NCI-H128 (cell line): ENCODE results near the gene CNGB1.
"Not testable (repeated sequence)": the region's sequence is repeated elsewhere in the genome, so short reads cannot be mapped to it uniquely, and the experiment has no call there.

Experiments
- DNase-seq: peaks from one replicate; lab custom pipeline; 2025; ENCODE audit not compliant: unreplicated experiment; lab: John Stamatoyannopoulos, UW

Gene CNGB1

DNA sequence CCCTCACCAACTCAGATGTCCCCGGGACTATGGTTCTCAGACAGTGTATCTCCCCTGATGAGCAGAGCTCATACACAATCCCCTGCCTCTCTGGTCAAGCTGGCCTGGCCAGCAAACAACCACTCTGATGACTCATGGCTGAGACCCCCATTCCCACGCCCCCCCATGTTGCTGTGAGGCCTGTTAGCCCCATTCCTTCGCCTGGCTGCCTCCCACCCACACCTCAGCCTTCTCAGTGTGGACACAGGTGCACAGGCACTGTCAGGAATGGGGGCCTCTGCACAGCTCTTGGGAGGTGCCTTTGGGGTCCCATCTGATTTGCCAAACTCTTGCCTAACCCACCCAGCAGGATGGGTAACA lies 80.2 kb downstream of the CNGB1 start:
- no peak for DNase-seq

DNA sequence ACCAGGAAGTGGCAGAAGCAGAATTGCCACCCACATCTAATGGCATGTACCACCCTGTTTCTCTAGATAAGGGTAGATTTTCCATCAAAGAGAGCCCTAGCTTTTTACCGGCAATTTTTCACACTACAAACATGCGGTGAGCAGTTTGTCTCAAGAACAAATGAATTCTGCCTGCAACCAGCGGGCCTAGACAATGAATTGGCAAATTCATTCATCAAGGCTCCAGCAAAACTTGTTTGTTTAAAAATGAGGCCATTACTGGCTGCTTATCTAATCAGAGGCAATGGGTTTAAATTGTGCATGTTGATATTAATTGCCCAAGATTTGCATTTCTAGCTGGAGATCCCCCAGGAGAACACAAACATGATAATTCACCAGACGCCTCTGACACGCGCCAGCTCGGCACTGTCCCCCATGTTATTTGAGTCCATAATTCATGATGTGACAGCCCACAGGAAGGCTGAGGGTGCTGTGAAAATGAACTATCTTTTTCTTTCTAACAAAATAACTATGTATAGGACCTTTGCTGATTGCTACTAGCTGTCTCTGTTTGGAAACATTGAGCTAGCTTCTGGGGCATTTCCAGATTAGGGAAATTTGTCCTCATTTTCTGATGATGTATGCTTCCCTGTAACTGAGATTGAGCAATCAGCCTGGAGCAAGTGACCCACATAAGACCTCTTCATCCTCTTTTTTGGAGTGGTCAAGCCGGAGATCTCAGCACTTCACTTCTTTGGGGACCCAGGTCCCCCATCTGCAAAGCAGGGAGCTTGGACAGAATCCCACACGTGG lies 80.8 kb downstream of the CNGB1 start:
- no peak for DNase-seq

DNA sequence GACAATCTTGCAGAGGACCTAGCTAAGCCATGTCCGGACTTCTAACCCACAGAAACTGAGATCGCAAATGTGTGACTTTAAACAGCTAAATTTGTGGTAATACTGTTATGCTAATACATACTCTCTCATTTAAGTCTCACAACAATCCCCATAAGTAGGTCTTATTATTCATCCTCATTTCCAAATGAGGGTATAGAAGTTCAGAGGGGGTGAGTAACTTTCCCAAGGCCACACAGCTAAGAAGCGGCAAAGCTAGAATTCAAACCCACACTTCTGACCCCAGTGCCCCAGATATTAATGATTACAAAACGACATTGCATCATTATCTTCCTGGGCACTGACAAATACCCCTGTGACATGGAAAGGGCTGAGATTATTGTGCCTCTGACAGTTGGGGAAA lies 81.4 kb downstream of the CNGB1 start:
- DNase-seq = no peak

DNA sequence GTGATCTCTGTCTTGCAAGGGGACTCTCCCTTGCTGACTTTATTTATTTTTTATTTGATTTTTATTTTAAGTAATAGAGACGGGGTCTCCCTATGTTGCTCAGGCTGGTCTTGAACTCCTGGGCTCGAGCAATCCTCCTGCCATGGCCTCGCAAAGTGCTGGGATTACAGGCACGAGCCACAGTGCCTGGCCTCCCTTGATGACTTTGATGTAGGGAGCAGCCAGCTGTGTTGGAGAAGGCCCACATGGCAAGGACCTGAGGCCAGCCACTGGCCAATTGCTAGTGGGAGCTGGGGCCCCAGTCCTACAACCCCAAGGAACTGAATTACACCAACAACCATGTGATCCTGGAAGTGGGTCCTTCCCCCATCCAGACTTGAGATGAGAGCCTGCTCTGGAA lies 81.8 kb downstream of the CNGB1 start:
- DNase-seq = no peak

DNA sequence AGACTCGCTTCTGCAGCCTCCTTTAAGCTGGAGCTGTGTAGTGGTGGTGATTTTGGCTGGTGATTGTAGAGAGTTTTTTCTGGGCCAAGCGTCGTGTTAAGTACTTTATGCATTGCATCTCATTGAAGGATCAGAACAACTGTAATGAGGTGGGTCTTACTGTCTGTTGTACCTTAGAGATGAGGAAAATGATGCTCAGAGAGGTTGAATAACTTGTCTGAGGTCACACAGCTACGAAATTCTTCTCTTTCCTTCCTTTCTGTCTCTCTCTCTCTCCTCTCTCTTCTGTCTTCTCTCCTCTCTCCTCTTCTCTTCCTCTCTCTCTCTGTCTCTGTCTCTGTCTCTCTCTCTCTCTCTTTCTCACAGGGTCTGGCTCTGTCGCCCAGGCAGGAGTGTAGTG lies 82.8 kb downstream of the CNGB1 start:
- no peak for DNase-seq

DNA sequence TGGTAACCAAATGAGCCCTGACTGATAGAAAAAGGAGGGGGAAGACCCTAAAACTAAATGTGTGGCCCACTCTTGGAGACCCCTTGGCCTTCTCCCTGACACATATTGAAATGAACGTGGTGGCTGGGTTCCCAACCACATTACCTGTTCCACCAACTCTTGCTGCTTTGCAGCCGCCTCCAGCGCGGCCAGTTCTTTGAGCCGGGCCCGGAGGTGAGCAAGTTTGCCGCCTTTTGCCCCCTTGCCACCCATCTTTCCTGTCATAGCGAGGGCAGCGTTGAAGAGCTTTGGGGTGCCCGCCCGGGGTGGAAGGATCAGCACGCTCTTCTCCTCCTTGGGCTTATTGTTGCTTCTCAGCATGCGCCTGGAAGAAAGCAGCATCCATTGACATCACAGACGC lies 83.2 kb downstream of the CNGB1 start:
- DNase-seq = no peak

DNA sequence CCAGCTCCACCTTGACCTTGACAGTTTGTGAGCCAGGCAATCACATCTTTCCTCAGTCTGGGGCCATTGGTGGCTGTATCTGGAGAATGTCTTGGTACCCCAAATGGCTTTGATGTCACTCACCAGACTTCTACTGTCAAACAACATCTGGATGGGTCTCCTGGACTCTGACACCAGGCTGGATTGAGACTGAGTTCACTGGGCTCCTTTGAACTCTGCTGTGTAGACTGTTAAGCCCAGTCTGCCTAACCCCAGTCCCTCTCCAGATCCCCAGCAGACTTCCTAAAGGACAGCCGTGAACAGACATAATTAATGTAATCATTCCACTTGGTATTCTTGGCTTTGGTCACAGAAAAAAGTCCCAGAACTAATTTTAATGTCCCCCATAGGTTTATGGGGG lies 84.5 kb downstream of the CNGB1 start:
- DNase-seq = no peak

DNA sequence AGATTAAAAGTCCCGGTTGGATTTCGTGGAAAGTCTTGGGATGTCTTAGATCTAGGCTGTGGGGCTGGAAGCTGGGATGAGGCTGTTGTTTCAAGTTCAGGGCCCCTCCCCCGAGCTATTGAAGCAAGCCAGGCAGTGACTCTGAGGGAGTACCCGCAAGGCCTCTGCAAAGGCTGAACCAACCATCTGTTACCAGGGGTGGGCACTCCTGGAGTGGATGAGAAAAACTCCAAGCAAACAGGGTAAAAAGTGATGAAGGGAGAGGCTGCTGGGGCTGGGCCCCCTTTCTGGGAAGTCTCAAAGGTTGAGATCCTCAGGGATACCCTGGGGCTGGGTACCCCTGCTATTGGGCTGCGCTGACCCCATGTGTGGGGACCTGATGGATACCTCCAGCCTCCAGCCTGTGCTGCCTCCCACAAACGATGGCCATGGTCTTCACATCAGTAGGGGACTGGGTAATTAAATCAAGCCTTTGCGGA lies 86.2 kb downstream of the CNGB1 start:
- no peak for DNase-seq

DNA sequence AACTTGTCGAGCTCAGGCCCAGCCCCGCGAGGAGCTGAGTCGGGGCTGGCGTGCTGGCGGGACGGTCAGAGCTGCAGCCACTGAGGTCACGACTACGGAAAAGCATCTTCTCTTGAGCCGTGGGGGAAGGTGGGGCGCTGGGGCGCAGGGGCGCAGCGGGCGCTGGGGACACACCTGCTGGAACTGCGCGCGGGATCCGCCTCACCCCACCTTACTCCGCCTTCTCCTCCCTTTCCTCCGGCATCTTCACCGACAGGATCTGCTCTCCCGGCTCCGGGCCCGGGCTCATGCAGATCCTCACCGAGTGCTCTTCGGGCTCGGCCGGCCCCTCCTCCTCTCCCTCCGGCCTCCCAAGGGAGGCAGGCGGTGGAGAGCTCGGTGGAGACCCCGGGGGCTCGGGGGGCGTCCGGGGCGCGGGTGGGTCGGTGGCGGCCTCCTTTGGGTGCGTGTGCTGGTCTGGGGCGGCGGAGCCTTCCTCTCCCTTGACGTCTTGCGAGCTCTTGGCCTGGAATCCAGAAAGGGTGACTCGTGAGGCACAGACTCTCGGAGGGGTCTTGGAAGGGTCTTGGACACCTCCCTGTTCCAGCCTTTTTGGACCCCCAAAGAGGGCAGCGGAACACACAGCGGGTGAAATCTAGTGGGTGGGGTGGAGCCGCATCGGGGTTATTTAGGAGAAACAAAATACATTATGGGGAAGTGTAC lies 86.8 kb downstream of the CNGB1 start:
- DNase-seq = no peak

DNA sequence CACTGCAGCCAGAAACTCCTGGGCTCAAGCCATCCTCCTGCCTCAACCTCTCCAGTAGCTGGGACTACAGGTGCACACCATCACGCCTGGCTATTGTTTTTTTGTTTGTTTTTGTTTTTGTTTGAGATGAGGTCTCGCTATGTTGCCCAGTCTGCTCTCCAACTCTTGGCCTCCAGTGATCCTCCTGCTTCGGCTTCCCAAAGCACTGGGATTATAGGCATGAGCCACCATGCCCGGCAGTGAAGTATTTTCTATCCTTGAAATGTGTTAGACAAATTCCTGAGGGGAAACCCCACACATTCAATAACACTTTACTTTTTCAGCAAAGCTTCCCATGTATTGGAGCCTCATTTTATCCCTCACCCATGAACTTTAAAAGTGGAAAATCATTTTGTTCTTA lies 87.4 kb downstream of the CNGB1 start:
- DNase-seq = no peak

DNA sequence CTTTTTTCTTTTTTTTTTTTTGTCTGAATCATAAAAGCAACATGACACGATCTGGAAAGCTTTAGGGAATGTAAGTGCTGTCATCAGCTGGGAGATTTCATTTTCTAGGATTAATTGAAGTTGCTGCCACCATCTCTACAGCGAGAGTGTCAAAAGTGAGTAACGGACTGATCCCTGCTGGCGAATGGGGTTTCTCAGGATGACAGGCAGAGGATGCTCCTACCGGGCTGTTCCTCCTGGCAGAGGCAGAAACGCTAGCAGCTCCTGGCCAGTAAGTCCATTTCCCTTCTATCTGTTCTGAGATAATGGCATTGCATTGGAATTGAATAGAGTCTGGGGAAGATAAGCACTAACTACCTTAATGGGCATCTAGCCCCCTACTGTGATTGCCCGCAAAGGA lies 88.1 kb downstream of the CNGB1 start:
- DNase-seq = no peak

DNA sequence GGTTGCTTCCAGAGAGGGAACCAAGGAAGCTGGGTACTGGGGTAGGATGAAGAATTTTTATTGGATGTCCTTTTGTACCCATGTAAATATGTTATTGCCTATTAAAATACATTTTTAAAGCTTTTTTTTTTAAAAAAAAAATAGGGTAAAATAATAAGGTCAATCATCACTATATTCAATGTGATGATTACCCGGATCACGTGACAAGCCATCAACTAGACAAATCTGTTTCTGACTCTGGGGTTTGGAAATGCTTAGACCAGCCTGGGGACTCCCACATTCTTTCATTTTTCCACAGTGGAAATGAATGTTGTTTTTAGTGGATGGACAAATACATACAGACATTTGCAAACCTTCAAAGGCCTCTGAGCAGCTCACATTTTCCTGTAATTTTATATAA lies 88.7 kb downstream of the CNGB1 start:
- no peak for DNase-seq

DNA sequence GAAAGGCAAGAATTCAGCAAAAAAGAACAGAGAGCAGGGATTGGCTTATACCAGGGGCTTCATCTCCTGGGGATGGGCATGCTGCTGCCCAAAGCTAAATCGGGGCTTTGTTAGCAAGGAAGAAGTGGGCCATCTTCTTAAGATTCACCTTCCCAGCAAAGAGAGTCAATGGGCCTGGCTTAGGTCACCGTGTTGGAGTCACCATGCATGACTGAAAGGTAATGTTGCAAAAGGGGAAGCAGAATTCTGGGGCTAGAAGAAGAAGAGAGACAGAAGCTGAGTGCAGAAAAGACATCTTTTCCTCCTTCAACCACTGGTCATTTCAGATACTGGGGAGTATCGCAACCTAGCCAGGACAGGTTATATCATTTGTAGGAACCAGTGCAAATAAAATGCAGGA lies 92.3 kb downstream of the CNGB1 start:
- DNase-seq = no peak

DNA sequence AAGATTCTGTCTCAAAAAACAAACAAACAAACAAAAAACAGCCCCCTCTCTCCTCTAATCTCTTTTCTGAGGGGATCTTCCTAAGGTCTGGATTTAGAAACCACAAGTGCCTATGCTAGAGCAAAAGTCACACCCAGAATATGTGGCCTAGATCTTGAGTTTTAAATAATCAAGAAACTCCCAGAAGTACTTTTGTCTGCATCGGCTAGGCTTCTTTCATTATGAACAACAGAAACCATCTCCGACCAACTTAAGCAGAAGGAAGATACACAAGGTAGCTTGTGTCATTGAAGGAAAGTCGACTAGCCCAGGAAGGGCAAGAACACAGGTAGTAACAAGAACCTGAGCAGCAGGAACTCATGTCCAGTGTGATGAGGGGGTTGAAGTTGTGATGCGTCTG lies 94.7 kb downstream of the CNGB1 start:
- DNase-seq = no peak

DNA sequence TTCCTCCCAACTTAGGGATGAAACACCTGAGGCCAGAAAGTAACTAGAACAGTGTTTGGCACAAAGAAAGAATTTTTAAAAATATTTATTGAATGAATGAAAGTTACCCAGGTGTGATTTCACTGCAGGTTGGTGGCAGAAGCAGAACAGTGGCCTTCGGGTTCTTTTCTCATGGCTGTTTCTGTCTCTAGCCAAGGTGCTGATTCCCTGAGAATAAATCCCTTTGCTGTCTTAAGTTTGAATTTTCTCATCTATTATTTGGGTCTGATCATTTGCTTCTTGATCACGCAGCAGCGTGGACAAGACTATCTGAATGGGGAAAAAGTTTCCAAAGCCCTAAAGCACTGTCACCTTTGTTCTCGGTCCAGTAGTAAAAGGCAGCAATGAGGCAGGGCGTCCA lies 95.6 kb downstream of the CNGB1 start:
- DNase-seq = no peak

DNA sequence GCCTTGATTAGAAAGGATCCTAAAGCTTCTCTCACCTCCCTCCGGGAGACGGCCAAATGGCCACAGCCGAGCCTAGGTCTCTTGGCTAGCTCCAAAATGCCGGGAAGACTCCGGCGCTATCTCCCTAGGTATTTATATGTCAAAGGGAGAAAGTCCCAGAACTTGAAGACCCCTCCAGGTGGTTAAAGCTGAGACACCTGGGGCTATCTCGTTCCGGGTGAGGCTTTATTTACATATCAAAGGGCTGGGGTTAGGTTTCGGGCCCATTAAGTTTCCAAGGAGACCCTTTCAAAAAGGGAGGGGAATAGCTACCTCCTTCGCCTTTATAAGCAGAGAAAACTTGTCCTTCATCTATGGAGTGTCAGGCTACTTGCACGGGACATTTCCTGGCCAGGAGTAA lies 97.7 kb downstream of the CNGB1 start:
- DNase-seq = no peak

DNA sequence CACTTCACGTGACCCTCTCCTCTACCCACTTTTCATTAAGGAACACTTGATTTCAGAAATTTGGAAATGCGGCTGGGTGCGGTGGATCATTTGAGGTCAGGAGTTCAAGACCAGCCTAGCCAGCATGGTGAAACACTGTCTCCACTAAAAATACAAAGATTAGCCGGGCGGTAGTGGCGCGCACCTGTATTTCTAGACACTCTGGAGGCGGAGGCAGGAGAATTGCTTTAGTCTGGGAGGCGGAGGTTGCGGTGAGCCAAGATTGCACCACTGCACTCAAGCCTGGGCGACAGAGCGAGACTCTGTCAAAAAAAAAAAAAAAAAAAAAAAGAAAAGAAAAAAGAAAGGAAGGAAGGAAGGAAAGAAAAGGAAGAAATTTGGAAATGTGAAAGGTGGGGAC lies 98.2 kb downstream of the CNGB1 start:
- not testable (repeated sequence) for DNase-seq

DNA sequence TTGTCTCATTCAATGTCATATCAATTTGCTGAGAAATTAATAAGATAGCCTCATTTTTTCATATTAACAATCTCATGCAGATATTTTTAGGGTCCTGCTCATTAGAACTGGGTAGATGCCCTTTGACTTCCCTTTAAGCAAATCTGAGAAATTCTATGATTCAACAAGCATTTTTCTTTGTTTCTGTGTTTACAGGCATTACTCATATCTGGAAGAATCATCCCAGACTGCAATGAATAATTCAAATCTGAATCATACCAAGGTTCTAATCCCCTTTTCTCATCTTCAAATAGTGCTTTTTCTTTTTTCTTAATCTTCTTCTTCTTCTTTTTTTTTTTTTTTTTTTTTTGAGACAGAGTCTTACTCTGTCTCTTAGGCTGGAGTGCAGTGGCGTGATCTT lies 99.5 kb downstream of the CNGB1 start:
- DNase-seq = no peak

DNA sequence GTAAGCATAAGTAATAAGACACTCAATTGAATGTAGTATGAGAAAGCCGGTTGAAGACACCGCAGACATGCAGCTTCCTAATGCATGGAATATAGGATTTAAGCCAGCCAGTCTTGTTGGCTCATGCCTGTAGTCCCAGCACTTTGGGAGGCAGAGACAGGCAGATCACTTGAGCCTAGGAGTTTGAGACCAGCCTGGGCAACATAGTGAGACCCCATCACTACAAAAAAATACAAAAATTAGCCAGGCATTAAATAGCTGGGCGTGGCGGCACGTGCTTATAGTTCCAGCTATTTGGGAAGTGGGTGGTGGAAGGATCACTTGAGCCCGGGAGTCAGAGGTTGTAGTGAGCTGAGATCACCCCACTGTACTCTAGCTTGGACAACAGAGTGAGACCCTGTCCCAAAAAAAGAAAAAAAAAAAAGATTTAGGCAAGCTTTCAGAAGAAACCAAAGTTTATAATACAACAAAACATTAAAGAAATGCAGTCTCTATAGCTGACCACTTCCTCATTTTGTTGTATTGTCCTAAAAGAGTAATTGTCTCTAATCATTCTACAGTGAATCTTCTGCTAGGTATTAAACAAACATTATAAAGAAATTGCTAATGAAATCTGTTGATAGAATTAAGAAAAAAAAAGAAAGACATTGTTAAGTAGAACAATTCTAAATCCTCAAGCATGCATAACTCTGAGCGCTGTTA lies 100.0 kb downstream of the CNGB1 start:
- no peak for DNase-seq

DNA sequence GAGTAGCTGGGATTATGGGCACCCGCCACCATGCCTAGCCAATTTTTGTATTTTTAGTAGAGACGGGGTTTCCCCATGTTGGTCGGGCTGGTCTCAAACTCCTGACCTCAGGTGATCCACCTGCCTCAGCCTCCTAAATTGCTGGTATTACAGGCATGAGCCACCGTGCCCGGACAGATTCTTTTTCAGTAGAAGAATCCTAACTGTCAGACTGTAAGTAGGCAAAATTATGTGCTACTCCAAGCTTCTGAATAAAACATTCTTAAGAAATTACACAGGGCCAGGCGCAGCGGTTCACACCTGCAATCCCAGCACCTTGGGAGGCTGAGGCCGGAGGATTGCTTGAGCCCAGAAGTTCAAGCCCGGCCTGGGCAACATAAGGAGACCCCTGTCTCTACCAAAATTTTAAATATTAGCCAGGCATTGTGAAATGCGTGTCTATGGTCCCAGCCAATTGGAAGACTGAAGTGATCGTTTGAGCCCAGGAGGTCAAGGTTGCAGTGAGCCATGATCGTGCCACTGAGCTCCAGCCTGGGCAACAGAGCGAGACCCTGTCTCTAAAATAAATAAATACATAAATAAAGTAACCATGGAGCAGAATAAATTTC lies 101.9 kb downstream of the CNGB1 start:
- DNase-seq = no peak

DNA sequence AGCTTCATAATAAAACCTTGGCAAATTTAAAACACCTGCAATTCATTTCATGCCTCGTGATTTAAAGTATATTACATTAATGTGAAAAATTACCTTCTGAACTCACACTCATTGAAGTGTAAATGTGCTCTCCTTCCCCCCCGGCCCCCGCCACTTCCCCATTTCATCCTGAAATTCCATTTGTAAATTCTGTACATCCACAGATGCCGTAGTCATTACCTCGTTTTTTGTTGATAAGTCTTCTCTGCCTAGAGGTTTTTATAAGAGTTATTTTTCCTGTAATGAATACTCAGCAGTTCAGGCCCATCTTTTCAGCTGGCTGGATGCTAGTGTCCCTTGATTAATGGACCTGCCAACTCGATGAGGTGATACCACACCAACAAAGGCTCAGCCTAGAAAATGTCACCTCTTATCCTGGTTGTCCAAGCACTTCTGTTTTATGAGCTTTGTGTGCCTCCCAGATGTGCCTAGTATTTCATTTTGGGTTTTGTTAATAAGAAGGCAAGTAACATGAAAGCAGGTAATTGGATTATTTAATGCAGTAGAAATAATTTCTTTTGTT lies 103.8 kb downstream of the CNGB1 start:
- DNase-seq = peak; percentile 14
